ENCODE data around the gene MAGEA6.
"Not testable (repeated sequence)": the region's sequence is repeated elsewhere in the genome, so short reads cannot be mapped to it uniquely, and the experiment has no call there.

MAGEA6 gene

DNA sequence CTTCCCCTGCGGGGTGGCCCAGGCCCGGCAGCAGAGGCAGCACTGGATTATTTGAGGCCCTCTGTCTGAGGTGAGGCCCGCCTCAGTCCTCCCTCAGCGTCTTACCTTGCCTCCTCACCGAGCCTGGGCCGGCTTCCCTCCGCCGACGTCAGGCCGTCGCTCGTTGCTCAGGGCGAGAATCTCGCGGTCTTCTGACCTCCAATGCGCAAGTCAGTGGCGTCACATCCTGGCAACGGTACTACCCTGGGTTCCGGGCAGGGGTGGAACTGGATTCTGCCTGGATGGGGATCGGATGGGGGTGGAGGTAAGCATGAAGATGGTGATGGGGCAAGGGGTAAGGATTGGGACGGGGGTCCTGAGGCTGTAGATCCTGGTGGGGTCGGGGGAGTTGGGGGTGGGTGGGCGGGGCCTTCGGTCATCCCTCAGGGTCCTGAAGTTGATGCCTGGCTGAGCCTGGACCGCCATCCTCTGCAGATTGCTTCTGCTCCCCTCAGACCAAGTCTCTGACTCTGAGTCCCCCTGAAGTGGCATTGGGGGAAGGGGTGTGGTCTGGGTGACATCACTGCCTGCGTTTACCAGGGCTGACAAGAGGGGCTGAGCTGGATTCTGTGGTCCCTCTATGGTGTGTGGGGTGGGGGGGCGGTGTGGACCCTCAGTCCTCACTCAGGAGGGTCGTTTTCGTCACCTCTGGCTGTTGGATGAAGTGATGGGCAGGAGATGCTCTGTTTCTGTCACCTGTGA, at the start of gene MAGEA6:
Gene MAGEA6 (minus strand): TSS at position 141 of the 741 bp plus-strand sequence. CDS start 2,039 bp downstream, outside the sequence.
- not testable (repeated sequence) for DNase-seq

- no peak for DNase-seq
Measured at GRCh38 chrX:152819266-152819665, 49.8 kb upstream of the MAGEA6 start.

DNA sequence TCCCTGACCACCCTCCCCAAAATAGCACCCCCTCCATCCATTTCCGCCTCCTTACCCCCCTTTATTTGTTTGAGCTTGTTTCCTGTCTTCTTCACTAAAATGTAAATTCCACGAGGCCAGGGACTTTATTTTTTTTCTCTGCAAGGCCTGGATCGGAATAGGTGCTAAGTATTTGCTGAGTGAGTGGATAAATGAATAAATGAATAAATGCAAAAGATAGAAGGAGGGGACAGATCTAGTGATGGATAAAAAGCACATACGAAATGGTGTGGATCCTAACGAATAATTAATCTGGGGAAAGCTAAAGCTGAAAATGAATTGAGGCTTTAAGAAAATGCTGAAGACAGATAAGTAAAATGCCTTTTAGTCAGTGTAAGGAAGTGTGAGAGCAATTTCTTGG, 48.9 kb upstream of the MAGEA6 start:
- no peak for DNase-seq

- DNase-seq = no peak
Measured at GRCh38 chrX:152817078-152817764, 47.7 kb upstream of the MAGEA6 start.

DNA sequence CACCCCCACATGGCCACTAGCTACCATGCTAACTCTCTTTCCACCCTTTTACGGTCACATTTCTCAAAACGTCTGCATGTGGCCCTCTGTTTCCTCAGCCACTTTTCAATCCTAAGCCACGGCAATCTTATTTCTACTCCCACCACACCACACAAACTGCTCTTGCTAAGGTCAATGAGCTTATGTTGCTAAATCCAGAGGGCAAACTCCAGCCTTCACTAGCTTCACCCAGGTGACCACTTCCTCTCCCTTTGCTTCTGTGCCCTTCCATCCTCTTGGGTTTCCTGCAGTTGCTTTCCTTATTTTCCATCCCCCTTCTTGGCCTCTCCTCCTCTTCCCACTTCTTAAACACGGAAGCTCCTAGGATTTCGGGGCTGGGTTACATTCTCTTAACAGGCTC, 44.6 kb upstream of the MAGEA6 start:
- no peak for DNase-seq

GRCh38 chrX:152813206-152813605, 43.7 kb upstream of the MAGEA6 start:
- DNase-seq = no peak

DNA sequence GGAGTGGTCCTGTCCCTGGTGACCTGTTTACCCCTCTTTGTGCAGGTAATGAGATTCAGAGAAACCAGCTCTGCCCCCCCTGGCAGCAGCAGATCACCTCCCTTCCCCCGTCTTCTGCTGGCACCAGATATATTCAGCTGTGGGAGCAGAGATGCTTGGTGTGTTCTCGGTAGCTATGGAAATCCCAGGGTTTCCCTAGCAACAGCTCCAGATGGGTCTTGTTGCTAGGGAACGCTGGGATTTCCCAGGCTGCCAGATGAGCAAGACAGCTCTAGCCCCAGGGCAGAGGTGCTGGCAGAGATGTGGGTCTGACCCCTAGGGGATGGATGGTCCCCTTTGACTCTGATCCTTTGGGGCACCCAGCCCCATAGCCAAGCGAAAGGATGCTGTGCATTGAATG, 40.9 kb upstream of the MAGEA6 start:
- DNase-seq = no peak

DNA sequence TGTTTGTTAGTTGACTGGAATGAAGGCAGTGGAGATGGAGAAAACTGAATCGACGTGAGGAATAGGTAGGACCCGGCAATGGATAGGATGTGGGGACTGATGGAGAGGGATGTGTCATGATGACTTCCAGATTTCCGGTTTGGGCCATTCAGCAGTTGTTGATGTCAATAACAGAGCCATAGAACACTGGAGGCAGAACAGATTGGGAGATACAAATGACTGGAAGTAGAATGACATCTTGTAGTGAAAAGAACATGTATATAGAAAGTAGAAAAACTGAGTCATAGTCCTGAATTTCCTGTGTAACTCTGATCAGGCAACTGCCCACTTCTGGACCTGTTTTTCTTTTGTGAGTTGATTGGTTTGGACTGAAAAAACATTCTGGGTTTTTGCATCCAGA, 36.5 kb upstream of the MAGEA6 start:
- DNase-seq = no peak

DNA sequence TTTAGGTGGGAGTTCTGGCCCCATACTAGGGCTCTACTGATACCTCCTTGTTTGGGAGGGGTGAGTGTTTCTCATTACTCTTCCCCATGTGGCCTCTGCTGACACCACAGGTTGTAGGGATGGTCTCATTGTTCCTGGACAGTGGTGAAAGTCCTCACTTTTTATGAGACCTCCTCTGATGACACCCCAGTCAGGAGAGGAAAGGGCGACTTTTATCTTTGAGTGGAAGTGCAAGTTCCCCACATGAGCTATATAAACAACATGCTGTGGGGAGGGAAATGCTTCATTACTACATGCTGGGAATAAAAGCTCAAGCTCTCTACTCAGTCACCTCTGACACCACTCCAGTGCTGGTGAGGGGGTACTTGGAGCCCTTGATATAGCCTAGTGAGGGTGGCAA, 29.5 kb upstream of the MAGEA6 start:
- DNase-seq = no peak

GRCh38 chrX:152787062-152787461, 17.6 kb upstream of the MAGEA6 start:
- DNase-seq = not testable (repeated sequence)

DNA sequence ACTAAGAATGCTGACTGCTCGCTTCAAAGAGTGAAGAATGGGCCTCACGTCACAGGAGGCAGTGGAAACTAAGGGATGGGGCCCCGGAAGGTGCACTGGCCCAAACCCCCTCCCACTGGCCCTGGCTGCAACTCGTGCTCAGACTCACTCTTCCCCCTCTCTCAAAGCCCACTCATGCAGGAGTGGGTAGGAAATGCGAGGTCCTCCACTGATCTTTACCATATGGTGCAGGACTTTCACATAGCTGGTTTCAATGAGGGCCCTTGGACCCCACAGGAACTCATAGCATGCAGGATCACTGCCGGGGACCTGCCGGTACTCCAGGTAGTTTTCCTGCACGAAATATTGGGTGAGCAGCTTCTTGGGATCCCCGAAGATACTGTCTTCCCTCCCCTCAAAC, 2.9 kb downstream of the MAGEA6 start:
- not testable (repeated sequence) for DNase-seq

GRCh38 chrX:152761582-152761981, 7.9 kb downstream of the MAGEA6 start:
- not testable (repeated sequence) for DNase-seq

DNA sequence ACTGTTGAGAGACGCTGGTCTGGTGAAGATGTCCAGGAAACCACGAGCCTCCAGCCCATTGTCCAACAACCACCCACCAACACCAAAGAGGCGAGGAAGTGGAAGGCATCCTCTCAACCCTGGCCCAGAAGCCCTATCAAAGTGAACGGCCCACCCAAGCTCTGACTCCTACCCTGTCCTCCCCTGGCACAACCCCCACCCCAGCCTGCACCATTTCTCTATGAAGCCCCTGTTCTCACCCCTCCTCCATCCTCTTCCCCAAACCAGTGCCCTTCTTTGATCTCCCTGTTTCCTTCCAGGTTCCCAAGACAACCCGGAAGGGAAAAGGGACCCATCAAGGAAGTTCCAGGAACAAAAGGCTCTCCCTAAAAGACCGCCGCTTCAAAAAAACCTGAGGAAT, 9.9 kb downstream of the MAGEA6 start:
- not testable (repeated sequence) for DNase-seq

DNA sequence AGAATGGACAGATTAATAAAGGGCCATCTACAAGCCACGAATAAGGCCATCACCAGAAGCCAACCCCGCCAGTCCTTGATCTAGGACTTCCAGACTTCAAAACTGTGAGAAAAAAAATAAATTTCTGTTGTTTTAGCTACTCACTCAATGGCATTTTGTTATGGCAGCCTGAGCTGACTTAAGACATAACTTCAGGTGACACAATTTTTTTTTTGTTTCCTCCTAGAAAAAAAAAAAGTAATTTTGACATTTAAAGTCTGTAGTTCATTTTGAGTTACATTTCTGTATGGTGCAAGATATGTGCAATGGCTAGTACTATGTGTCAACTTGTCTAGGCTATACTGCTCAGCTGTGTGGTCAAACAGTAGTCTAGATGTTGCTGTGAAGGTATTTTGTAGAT, 10.6 kb downstream of the MAGEA6 start, which contains the start of gene CSAG3:
Gene CSAG3 (plus strand): TSS at position 301 of the 400 bp plus-strand sequence.
- DNase-seq = not testable (repeated sequence)

DNA sequence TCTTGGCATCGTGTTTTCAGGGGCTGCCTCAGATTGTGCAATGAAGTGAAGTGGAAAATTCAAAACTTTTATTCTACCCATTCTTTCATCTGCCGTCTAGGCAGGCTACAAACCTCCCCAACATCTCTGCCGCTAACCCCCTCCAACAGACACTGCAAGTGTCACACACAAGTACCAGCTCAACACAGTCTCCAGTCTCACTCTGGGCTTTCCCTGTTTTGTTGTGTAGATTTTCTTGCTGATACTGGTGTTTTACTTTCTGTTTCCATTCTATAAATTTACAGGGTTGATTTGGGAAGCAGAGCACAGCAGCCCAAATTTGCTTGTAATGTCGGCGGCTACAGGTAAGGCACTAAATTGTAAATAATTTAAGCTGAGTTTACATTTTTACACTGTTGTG, 14.6 kb downstream of the MAGEA6 start:
- not testable (repeated sequence) for DNase-seq

GRCh38 chrX:152753686-152754650, 15.5 kb downstream of the MAGEA6 start, which contains the start of gene MAGEA2:
Gene MAGEA2 (minus strand): TSS chrX:152753842. CDS start chrX:152751363, 2,479 bp downstream.
- not testable (repeated sequence) for DNase-seq

- DNase-seq = no peak
Measured at GRCh38 chrX:152738560-152738959, 30.9 kb downstream of the MAGEA6 start.

- not testable (repeated sequence) for DNase-seq
Measured at GRCh38 chrX:152736528-152736927, 33.0 kb downstream of the MAGEA6 start.

- DNase-seq = no peak
Measured at GRCh38 chrX:152735860-152736511, 33.5 kb downstream of the MAGEA6 start.

- DNase-seq = no peak
Measured at GRCh38 chrX:152735101-152735500, 34.4 kb downstream of the MAGEA6 start.

- DNase-seq = not testable (repeated sequence)
Measured at GRCh38 chrX:152734143-152734858, 35.2 kb downstream of the MAGEA6 start.

All from activated effector memory CD4-positive, alpha-beta T cell treated with Interleukin-2 at 50 U/mL for 16 hours (primary cell).